D721Med (cell line): ENCODE measurements around the gene NTRK2.

Source experiments
- DNase-seq: peaks from one replicate; pipeline ENCODE4 v3.0.0; 2011; ENCODE audit warnings: low spot score; ENCODE audit not compliant: insufficient read length
- FAIRE-seq: peaks from 2 replicates; lab custom pipeline; 2011; peaks lifted over from hg19 to GRCh38; lab: Jason Lieb, UNC
- CTCF ChIP-seq: IDR thresholded peaks from 2 replicates; pipeline ENCODE4 v1.5.1; 2012; ENCODE audit warnings: mild to moderate bottlenecking, control low read depth; ENCODE audit not compliant: insufficient read depth; ENCODE audit errors: missing control alignments

NTRK2 gene

GRCh38 chr9:84953797-84954705, 284.5 kb downstream of the NTRK2 start:
- TF ChIP-seq CTCF, result peak; percentile 83
- FAIRE-seq (no peak), DNase-seq (peak; percentile 33)

GRCh38 chr9:84955155-84955554, 285.6 kb downstream of the NTRK2 start:
- TF ChIP-seq CTCF, result no peak
- no peak for FAIRE-seq
- DNase-seq, result no peak

- DNase-seq, result no peak
- no peak for TF ChIP-seq CTCF
- no peak for FAIRE-seq
Observed at GRCh38 chr9:84955971-84956370, 286.4 kb downstream of the NTRK2 start.

- FAIRE-seq (no peak), DNase-seq (no peak)
- no peak for TF ChIP-seq CTCF
Observed at GRCh38 chr9:84959339-84959738, 289.8 kb downstream of the NTRK2 start.

GRCh38 chr9:84966876-84967830, 297.6 kb downstream of the NTRK2 start:
- TF ChIP-seq CTCF, result no peak
- no peak for FAIRE-seq
- DNase-seq, result no peak

- FAIRE-seq (no peak), DNase-seq (no peak)
- TF ChIP-seq CTCF, result no peak
Observed at GRCh38 chr9:84969084-84969483, 299.6 kb downstream of the NTRK2 start.
